ENCODE data around the gene RBFOX1.

The RBFOX1 gene

DNA sequence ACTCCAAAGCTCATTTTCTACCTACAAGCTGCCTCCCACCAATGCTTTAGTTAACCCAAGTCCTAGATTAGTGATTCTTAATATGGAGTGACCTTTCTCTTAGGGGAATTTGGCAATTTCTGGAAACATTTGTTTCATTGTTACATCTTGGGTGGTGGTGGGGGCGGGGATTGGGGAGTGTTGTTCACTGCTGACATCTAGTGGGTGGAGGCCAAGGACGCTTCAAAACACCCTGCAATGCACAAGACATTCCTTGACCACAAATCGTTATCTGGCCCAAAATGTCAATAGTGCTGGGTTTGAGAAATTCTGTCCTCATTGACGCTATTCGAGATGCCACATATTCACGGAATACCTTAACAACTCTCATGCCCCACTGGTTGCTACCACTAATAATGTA lies 282.9 kb downstream of the RBFOX1 start:
- DNase-seq = no peak

DNA sequence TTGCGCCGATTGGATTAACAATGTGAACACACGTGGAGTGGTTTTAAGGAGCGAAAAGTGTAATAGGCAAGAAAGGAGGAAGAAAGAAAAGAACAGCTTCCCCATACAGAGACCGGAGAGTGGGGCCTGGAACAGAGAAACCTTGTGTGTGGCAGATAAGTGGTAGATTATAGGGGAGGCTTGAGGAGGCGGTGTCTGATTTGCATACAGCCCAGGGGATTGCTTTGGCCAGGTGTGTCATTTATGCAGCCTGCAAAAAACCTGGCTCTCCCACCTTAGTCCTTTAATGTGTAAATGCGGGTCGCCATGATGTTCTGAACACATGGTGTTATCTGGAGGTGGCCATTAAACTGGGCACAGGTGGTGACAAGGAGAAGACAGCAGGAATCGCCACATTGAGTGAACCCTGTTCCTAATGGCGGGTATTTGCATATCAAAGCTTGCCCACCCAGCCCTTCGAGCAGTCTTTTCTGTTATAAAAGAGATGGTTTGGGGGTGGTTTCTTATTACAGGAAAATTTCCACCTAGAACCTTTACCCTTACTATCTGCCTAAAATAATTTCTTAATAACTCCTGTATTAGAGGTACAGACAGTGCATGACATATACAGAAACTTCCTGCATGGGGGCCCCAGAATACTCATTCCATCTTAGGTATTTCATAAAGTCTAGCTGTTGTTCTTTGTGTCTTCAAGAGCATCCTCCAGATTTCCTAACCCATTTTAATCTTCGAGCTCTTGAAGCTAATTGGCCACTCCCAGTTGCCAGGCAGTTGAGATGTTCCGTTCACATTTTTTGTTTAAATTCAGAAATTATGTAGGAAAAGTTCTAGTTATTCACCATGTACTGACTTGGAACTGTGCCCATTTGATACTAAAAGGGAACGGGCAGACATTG lies 292.5 kb downstream of the RBFOX1 start:
- no peak for DNase-seq

DNA sequence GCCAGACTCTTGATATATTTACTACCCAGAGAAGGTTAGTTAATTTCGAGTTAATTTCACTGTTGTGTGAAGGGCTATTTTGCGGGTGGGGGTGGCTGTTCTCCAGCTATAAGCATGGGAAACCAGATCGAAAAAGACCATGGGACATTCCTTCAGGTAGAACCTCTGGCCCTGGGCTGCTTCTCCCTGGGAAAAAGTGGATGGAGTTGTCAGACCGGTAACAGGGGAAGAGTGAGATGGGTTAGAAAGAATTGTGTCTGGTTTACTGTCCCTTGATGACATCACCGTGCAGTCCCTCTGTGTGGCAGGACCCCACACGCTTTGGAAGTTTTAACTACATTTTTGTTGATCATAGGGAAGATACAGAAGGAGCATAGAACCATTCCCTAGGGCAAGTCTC lies 296.3 kb downstream of the RBFOX1 start:
- DNase-seq = no peak

DNA sequence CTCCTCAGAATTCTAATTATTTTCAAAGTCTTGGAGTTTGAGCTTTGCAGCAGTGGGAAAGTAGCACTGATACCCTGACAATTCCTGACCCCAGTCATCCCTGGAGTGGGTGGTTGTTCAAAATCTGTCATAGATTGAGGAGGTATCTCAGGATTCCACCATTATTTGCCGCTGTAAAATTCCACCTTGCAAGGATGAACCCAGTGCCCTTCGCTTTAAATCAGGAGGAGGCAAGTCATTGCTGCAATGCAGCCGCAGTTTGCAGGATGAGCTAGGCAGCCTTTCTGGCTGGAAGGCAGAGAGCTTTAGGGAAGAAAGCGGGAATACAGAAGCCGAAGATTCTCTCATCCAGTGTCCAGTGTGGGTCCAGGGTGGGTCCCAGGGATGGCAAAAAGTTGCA lies 296.9 kb downstream of the RBFOX1 start:
- no peak for DNase-seq

DNA sequence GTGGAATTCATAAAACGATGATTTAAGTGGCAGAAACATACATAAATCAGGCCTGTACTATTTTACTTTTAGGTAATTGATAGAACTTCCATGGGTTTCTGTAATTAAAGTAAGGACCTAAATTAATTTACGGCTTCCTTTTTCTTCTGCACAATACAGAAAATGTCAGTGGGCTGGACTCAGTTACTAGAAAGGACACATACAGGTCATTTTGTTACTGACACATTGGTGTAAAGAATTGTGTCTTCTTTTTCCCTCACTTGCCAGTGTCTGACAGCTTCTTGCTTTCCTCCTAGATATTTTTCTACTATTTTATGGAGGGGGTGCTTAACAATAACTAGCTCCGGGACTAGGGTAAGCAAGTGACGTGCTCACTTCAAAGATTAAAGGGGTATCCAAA lies 304.8 kb downstream of the RBFOX1 start:
- DNase-seq = no peak

DNA sequence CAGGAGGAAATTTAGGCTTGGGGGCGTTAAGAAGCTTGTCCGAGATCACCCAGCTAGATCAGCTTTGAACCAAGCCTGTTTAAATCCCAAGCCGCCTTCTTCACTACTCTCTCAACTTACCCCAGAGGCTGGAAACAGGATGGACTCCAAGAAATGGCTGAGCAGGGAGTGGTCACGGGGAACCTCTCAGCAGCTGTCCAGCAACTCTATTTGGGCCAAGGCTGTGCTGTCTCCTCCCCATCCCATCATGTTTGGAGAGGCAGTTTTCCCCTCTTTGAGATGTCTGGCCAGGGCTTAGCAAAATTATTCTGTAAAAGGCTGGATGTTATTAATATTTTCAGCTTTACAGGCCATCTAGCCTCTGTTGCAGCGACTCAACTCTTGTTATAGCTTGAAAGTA lies 305.7 kb downstream of the RBFOX1 start:
- no peak for DNase-seq

DNA sequence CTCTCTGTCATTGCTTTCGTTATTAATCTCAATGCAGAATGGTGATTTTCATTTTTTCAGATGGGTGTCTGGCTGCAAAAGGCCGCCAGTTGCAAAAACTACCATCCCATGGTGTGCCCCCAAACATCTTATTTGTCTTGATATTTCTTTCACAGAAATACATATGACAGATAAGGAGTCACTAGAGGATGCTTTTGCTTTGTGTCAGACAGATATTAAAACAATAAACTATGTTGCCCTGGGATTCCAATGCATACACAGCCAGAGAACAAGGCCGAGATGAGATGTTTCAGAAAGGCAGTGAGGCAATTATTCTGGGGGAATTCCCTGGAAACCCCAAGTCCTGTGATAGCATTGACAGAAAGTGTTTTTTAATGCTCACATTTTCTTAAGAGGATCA lies 307.7 kb downstream of the RBFOX1 start:
- no peak for DNase-seq

DNA sequence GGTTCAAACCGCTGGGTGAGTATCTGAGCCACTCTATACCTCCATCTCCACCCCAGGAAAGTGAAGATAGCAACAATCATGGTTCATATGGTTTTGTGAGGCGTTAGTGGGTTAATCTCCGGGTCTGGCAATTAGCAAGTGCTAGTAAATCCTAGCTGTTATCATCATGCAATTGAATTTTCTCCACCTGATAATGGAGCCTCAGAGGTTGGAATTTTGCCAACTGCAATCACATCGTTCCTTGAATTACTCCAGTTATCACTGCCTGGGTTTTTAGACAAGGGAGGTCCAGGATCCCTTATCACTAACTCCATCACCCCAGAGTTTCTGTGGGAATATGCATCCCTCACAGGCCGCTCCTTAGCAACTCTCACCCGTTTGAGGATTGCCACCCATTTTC lies 311.5 kb downstream of the RBFOX1 start:
- DNase-seq = no peak

DNA sequence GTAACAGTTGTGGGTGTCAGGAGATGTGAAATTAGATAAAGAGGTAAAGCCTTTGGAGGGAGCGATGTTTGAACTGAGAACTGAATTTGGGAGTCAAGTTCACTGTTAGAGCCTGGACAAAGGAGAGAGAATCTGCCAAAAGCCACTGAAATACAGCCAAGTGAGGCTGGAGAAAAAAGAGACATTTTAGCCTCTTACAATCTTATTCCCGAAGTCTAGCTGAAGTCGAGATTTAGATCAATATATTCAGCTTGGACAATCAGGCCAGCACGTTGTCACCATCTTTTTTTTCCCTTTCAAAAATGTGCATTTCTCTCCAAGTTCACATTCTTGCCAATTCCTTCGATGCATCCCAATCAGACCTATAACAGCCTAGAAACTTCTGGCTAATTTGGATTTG lies 312.2 kb downstream of the RBFOX1 start:
- DNase-seq = no peak

DNA sequence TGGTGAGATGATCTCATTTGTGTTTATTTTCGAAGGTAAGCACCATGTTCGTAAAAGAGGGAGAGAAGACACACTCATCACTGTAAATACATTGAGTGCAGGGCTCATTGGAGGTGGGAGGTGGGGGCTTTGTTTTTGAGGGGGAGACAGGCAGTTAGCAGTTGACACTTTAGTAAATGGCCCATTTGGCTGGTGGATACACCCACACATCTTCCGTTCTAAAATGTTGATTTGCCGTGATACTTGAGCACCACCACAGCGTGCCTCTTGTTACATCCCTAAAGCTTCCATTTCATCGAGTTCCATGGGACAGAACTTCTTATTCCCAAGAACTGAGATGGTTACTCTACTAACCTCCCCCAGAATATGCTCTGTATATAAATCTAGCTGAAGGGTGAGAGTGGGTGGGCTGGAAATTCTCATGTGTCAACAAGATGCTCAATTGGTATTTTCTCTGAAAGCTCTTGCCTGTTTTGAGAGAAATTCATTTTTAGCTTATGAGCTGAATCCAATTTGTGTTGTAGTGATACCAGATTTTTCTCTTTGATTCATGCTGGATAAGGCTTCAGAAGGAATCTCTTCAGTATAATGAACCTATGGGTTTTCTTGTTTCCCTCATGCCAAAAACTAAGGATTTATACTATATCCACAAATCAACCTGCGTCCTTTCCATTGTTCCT lies 314.3 kb downstream of the RBFOX1 start:
- no peak for DNase-seq

DNA sequence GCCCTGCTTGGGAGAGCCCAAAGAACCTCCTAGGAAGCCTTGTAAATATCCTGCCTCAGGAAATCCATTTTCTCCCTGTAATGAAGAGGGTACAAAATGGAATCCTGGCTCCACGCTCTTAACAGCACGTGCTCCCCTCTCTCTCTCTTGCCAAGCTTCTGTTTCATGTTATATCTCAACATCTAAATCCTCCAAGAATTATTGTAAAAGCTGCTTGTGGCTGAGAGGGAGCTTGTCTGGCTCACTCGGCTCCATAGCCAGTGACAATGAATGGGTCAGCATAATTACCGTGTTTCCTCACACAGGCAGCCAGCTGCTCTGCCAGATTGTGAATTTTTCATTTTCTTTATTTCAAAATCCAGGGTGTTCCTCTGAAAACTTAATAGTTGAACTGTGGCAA lies 317.8 kb downstream of the RBFOX1 start:
- no peak for DNase-seq

DNA sequence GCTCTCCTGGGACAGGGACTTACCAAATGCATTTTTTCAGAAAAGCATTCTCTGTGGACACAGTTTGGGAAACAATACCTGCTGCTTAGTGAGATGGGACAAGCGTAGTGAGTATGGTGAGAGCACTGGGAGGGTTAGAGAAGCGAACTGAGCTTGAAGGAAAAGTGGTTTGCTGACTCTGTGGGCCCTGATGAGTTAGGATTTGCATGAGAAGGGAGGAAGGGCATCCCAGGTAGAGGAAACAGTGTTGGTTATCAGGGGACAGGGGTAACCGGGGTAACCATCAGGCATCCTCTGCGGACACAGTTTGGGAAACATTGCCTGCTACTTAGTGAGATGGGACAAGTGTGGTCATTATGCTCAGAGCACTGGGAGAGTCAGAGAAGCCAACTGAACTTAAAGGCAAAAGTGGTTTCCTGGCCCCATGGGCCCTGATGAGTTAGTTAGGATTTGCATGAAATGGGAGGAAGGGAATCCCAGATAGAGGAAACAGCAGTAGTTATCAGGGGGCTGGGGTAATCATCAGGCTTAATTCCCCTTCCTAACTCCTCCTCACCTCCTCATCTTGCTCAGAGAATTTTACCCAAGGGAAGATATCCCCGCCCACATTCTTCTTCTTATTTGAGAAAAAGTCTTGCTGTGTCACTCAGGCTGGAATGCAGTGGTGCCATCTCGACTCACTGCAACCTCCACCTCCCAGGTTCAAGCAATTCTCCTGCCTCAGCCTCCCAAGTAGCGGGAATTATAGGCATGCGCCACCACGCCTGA lies 319.3 kb downstream of the RBFOX1 start:
- DNase-seq = no peak

DNA sequence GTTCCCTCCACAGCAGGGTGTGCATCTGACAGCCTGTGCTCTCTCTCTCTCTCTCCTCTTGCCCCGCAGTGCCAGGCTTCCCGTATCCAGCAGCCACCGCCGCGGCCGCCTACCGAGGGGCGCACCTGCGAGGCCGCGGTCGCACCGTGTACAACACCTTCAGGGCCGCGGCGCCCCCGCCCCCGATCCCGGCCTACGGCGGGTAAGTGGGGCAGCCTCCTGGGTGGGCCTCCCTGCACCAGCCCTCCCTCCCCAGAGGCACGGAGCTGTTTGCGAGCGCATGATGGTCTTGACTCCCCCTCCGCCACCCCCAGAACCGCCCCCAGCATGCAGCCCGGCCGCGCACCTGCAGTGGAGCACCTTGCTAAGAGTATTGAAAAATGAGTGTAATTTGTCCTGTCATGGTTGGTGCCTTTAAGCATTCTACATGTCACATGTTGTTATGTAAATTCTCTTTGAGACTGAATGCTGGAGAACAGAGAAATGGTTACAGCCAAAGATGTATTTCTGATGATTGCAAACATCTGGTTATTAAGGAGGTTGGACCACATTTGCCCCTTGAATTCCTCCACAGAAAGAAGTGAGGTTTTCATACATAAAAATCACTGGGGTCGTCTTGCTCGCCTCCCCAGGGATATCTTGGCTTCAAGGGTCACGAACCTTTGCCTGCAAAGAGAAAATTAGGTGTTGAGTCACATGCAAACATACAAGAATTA lies 321.3 kb downstream of the RBFOX1 start:
- DNase-seq = no peak

DNA sequence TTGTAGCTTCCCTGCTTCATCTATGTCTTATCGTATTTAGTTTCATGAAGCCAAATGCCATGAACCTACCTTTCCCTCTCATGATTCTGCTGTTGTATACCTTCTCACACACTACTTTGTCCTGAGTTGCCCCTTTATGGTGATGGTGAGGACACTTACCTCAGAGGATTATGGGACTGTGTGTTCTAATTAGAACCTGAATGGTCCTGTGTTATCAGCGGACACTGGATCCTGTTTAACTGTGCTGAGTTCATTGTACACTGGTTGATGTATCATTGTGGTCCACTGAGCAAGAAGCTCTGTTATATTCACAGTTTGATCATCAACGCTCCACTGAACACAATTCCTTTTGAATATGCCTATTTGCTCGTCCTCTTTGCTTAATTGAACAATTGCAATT lies 343.0 kb downstream of the RBFOX1 start:
- DNase-seq = no peak

DNA sequence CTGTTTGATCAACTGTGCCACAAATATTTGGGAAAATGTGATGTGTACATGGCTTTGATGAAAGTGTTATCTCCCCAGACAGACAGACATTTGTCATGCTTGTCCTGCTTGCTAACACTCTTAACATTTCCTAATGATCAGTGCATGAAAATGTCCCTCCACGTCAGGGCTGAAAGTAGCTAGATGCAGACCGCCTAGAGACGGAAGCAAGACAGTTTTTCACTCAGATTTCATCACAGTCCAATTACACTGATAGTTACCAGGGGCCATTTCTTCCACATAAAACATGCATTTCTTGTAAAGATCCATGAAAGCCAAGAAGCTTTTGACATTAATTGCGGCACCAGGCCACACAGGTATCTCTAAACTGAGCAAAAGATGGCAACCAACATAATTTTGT lies 347.7 kb downstream of the RBFOX1 start:
- no peak for DNase-seq

DNA sequence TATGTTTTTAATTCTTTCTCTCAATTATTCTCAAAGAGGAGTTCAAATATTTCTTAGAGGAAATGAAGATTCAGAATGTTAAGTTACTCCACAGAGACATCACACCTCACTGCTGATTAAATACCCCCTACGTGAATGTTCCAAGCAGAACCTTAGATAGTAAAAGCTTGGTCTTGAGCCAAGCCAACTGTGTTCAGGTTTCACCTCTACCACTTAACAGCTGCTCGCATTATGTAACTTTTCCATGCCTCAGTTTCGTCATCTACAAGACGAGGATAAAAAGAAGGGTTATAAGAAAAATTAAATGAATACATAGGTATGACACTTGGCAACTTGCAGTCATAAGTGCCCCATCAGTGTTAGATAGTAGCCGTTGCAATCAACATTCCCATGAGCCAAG lies 356.2 kb downstream of the RBFOX1 start:
- no peak for DNase-seq

DNA sequence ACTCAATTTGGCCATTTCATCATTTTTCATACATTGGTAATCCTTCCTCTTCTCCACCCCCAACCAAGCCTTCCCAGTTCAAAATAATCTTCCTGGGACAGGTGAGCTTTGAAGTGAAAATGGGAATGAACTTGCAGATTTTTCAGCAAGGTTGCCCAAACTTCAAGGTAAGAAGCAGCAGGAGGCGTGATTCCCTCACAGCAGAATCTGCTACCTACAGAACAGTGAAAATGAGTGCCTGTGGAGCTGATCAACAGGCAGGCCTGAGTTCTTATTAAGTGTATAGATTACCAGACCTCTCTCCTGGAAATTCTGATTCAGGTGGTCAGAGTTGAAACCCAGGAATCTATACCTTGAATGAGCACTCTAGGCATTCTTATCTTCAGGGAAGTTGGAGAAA lies 356.6 kb downstream of the RBFOX1 start:
- DNase-seq = no peak

DNA sequence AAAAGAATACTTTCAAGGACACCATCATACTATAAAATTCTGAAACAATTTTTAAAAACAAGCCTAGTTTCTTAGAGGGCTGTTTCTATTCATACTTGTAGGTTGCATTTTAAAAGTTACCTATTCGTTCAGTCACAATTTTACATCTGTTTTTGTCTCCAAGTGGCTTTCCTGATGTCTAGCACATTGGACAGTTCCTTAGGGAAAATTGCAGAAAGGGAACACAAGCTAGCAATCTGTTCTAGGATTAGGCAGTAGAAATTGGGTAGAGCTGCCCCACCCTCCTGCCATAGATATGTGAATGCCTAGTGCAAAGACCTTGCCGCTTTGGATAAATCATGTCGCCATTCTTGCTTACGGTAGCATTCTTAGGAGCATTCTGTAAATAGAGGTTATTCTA lies 358.9 kb downstream of the RBFOX1 start:
- DNase-seq = no peak

DNA sequence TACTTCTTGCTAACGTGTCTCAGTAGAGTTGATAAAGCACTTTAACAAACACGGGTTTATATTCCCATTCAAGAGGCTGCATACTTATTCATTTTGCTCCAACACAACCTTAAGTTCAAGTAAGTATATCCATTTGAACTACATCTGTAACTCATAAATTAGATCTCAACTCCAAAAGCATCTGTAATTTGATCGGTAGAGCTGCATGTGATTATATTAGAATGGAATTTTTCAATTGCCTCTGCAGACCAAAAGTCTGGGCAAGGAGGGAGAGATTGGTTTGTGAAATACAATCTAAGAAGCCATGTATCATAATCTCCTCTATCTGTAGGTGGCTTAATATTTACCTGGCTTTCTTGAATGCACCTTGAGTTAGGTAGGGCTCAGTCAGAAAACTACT lies 371.0 kb downstream of the RBFOX1 start:
- no peak for DNase-seq

DNA sequence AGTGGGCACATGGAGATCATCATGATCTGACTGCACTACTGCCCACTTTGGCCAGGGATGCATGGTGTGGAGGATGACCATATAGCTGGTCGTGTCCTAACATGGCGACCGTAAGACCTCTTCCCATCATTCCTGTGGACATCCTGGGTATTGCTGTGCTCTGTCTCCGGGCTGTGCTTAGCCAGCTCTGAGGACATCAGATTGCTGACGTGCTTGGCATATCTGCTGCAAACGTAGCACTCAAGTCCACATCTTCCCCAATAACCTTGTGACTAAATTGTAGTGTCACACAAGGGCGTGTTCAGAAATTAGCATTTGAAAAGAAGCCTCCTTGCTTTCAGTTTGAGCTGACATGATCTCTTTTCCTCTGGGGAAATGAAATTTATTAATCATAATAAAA lies 373.2 kb downstream of the RBFOX1 start:
- no peak for DNase-seq

DNA sequence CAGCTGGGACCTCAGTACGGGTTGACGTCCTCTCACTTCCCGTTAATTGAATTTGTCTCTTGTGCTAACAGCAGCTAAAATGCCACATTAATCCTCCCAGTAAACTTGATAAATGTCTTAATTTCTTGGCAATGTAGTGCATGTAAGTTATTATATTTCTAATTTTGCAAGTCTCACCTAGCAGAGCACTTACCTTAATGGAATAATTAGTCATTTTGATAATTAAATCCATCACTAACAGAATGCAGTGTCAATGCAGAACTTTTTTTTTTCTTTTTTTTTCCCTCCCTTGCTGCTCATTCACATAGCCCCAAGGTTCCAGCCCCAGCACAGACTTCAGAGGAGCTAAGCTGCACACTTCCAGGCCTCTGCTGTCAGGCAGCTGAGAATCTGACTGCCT lies 376.5 kb downstream of the RBFOX1 start:
- DNase-seq = no peak

DNA sequence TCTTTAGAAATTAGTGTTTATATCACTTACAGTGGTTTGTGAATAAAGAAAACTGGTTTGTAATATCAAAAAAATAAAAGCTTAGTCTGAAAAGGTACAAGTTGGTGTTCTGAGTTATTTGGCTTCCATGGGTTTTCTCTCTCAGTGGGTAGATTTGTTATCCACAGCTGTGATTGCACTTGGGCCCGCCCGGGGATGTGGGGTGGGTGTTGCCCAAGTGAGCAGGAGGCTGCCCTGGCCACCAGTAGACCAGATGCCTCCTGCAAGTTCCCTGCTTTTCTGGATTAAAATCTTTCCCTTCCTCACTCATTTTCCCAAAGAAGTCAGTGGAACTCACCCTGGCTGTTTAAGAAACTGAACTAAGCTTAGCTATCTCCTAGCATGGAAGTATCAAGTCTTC lies 380.6 kb downstream of the RBFOX1 start:
- no peak for DNase-seq

DNA sequence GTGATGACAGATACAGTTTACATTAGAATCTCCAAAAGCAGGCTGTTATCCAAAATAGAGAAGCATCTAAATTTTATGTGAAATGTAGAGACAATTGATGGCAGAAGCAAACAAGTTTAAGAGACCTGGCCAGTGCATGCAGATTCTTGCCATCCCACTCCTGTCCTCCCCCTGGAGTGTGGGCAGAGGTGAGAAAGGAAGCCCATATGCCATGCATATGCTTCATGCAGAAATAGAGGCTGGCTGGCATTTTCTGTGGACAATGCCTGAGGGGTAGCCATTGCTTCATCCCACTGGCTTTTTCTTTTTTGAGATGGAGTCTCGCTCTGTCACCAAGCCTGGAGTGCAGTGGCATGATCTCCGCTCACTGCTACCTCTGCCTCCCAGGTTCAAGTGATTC lies 382.1 kb downstream of the RBFOX1 start:
- no peak for DNase-seq

All from MV-4-11 (cell line).